Sigmoid colon (tissue), 4 donors: Measurements from ENCODE around the gene STK16.

ENCODE experiments used
- CTCF ChIP-seq, 4 experiments: fragments of 450-650 bp in 3 of 4; fragments of 200-600 bp in 1 of 4; IDR thresholded peaks; one replicate each; pipeline ENCODE4 v1.5.1; 2016 to 2019; ENCODE audit warnings: antibody characterized with exemption in 4 of 4, mild to moderate bottlenecking in 3 of 4, moderate library complexity in 2 of 4
- EP300 ChIP-seq, 4 donors: sonication (generic); formaldehyde crosslinking; IDR thresholded peaks; one replicate each; pipeline ENCODE4 v1.6.1; 2017; ENCODE audit warnings: antibody characterized with exemption in 4 of 4
- POLR2A ChIP-seq, 2 donors: fragments of 450-650 bp; IDR thresholded peaks; one replicate each; pipeline ENCODE4 v1.6.1; 2016; ENCODE audit warnings: antibody characterized with exemption in 2 of 2, mild to moderate bottlenecking in 2 of 2, moderate library complexity in 2 of 2

GRCh38 chr2:219246559-219246958 is 1.3 kb downstream of the STK16 start:
- TF ChIP-seq CTCF (IDR thresholded peaks at IDR 0.05) (no peak), POLR2A (IDR thresholded peaks at IDR 0.05) (no peak), EP300 (IDR thresholded peaks at IDR 0.05) (no peak)
